ENCODE data around the gene BGN.

Gene BGN

GRCh38 chrX:153551135-153551534, 56.4 kb downstream of the BGN start:
- H3K4me3 ChIP-seq (ENCODE audit: low read length): no peak overlapping the region
- H3K27ac ChIP-seq (ENCODE audit: low read length): no peak overlapping the region
- H3K9me3 ChIP-seq (ENCODE audit: insufficient read depth, low read length): no peaks in the 10 kb centered on the region
- H3K27me3 ChIP-seq (ENCODE audit: low read depth, low read length): no peaks in the 10 kb centered on the region
- no peak overlapping the region for H3K9ac ChIP-seq (ENCODE audit: low read length)
- no peaks in the 10 kb centered on the region for H3K79me2 ChIP-seq (ENCODE audit: low read length)
- H2AFZ ChIP-seq (ENCODE audit: low read depth, low read length): no peak overlapping the region
- H3K4me2 ChIP-seq (ENCODE audit: low read length): no peak overlapping the region
- TF ChIP-seq, protein P1, sequence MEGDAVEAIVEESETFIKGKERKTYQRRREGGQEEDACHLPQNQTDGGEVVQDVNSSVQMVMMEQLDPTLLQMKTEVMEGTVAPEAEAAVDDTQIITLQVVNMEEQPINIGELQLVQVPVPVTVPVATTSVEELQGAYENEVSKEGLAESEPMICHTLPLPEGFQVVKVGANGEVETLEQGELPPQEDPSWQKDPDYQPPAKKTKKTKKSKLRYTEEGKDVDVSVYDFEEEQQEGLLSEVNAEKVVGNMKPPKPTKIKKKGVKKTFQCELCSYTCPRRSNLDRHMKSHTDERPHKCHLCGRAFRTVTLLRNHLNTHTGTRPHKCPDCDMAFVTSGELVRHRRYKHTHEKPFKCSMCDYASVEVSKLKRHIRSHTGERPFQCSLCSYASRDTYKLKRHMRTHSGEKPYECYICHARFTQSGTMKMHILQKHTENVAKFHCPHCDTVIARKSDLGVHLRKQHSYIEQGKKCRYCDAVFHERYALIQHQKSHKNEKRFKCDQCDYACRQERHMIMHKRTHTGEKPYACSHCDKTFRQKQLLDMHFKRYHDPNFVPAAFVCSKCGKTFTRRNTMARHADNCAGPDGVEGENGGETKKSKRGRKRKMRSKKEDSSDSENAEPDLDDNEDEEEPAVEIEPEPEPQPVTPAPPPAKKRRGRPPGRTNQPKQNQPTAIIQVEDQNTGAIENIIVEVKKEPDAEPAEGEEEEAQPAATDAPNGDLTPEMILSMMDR (IDR thresholded peaks at IDR 0.05; ENCODE audit: low read depth, low read length): no peak
- TF ChIP-seq EZH2phosphoT487 (IDR thresholded peaks at IDR 0.05; ENCODE audit: low read depth): no peak
- no peaks in the 10 kb centered on the region for H4K20me1 ChIP-seq (ENCODE audit: insufficient read depth, low read length)
- no peaks in the 10 kb centered on the region for H3K36me3 ChIP-seq (replicated peaks; ENCODE audit: low read depth, low read length)
- H3K4me1 ChIP-seq (ENCODE audit: low read length): no peaks in the 10 kb centered on the region

DNA sequence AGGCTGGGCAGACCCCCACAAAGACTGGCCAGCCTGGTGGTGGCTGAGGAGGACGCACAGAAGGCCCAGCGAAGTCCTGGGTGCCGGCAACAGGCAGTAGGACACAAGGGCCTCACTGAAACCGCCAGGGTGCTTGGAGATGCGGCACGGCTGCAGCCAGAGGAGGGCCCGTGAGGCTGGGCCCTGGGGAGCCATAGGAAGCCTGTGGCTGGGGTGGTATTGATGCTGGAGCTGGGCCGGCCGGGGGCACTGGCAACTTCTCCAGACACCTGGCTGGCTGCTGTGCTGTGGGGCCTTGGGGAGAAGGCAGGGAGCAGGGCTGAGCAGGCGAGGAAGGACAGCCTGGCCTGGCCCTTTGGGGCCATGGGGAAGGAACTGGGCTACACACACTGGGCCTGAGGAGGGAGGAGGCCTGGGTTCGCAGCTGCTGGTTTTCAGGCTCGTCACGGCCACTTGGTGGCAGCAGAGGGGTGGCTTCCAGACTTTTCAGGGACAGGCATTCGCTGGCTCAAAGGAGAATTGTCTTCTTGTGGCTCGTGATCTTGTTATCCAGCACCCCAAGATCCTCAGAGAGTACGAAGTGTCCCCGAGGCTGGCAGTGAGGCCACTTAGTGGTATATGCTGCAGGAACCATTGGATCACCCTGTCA, 59.9 kb downstream of the BGN start:
- H3K4me3 ChIP-seq (ENCODE audit: low read length): no peak overlapping the region
- no peaks in the 10 kb centered on the region for H3K9me3 ChIP-seq (ENCODE audit: insufficient read depth, low read length)
- no peaks in the 10 kb centered on the region for H4K20me1 ChIP-seq (ENCODE audit: insufficient read depth, low read length)
- no peak overlapping the region for H3K4me2 ChIP-seq (ENCODE audit: low read length)
- no peaks in the 10 kb centered on the region for H3K27me3 ChIP-seq (ENCODE audit: low read depth, low read length)
- H2AFZ ChIP-seq (ENCODE audit: low read depth, low read length): no peak overlapping the region
- no peak overlapping the region for H3K27ac ChIP-seq (ENCODE audit: low read length)
- TF ChIP-seq EZH2phosphoT487 (IDR thresholded peaks at IDR 0.05; ENCODE audit: low read depth): no peak
- TF ChIP-seq, protein P1 (IDR thresholded peaks at IDR 0.05; ENCODE audit: low read depth, low read length): peak; percentile 75
- no peaks in the 10 kb centered on the region for H3K4me1 ChIP-seq (ENCODE audit: low read length)
- H3K36me3 ChIP-seq (replicated peaks; ENCODE audit: low read depth, low read length): no peaks in the 10 kb centered on the region
- H3K79me2 ChIP-seq (ENCODE audit: low read length): no peaks in the 10 kb centered on the region
- H3K9ac ChIP-seq (ENCODE audit: low read length): no peak overlapping the region

DNA sequence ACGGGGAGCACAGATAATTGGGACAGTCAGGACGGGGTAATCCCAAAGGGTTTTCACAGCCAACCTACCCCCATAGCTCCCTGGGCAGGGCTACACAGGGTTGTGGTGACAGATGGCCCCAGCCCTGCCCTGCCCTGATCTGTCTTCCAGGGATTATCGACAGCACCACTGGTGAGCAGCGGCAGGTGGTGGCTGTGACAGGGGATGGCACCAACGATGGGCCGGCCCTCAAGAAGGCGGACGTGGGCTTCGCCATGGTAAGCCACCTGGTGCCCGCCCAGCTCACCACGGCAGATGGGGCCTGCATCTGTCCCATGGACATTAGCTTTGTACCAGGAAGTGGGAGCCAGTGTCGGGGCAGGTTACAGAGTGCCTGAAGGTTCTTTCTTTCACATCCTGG, 62.0 kb downstream of the BGN start:
- no peak for TF ChIP-seq EZH2phosphoT487 (IDR thresholded peaks at IDR 0.05; ENCODE audit: low read depth)
- TF ChIP-seq, protein P1 (IDR thresholded peaks at IDR 0.05; ENCODE audit: low read depth, low read length): no peak
- Histone ChIP-seq H3K27me3 (ENCODE audit: low read depth, low read length) (no peaks in the 10 kb centered on the region), H2AFZ (ENCODE audit: low read depth, low read length) (no peak overlapping the region), H3K79me2 (ENCODE audit: low read length) (no peaks in the 10 kb centered on the region), H3K4me1 (ENCODE audit: low read length) (no peaks in the 10 kb centered on the region), H3K36me3 (replicated peaks; ENCODE audit: low read depth, low read length) (no peaks in the 10 kb centered on the region), H3K27ac (ENCODE audit: low read length) (no peak overlapping the region), H3K4me2 (ENCODE audit: low read length) (no peak overlapping the region), H3K4me3 (ENCODE audit: low read length) (no peak overlapping the region), H4K20me1 (ENCODE audit: insufficient read depth, low read length) (no peaks in the 10 kb centered on the region), H3K9ac (ENCODE audit: low read length) (no peak overlapping the region), H3K9me3 (ENCODE audit: insufficient read depth, low read length) (no peaks in the 10 kb centered on the region)

GRCh38 chrX:153557618-153558355, 63.0 kb downstream of the BGN start:
- no peaks in the 10 kb centered on the region for H3K36me3 ChIP-seq (replicated peaks; ENCODE audit: low read depth, low read length)
- H4K20me1 ChIP-seq (ENCODE audit: insufficient read depth, low read length): no peaks in the 10 kb centered on the region
- no peaks in the 10 kb centered on the region for H3K27me3 ChIP-seq (ENCODE audit: low read depth, low read length)
- H3K9ac ChIP-seq (ENCODE audit: low read length): no peak overlapping the region
- H2AFZ ChIP-seq (ENCODE audit: low read depth, low read length): no peak overlapping the region
- no peak overlapping the region for H3K27ac ChIP-seq (ENCODE audit: low read length)
- no peaks in the 10 kb centered on the region for H3K79me2 ChIP-seq (ENCODE audit: low read length)
- H3K9me3 ChIP-seq (ENCODE audit: insufficient read depth, low read length): no peaks in the 10 kb centered on the region
- no peak for TF ChIP-seq EZH2phosphoT487 (IDR thresholded peaks at IDR 0.05; ENCODE audit: low read depth)
- TF ChIP-seq, protein P1 (IDR thresholded peaks at IDR 0.05; ENCODE audit: low read depth, low read length): 0 out of 2 replicates have a peak, but pooled peaks have one; percentile 13
- H3K4me3 ChIP-seq (ENCODE audit: low read length): no peak overlapping the region
- H3K4me2 ChIP-seq (ENCODE audit: low read length): no peak overlapping the region
- no peaks in the 10 kb centered on the region for H3K4me1 ChIP-seq (ENCODE audit: low read length)
